ENCODE data around the gene PPP2R5D.

- no peak for TF ChIP-seq CTCF (IDR thresholded peaks at IDR 0.05; ENCODE audit: low read depth, low read length)
- TF ChIP-seq EZH2phosphoT487 (IDR thresholded peaks at IDR 0.05; ENCODE audit: low read depth) = no peak
These were observed 36.4 kb upstream of the PPP2R5D start for GRCh38 chr6:42947950-42948349.
